ENCODE results near the gene CORO1C.

CORO1C gene

DNA sequence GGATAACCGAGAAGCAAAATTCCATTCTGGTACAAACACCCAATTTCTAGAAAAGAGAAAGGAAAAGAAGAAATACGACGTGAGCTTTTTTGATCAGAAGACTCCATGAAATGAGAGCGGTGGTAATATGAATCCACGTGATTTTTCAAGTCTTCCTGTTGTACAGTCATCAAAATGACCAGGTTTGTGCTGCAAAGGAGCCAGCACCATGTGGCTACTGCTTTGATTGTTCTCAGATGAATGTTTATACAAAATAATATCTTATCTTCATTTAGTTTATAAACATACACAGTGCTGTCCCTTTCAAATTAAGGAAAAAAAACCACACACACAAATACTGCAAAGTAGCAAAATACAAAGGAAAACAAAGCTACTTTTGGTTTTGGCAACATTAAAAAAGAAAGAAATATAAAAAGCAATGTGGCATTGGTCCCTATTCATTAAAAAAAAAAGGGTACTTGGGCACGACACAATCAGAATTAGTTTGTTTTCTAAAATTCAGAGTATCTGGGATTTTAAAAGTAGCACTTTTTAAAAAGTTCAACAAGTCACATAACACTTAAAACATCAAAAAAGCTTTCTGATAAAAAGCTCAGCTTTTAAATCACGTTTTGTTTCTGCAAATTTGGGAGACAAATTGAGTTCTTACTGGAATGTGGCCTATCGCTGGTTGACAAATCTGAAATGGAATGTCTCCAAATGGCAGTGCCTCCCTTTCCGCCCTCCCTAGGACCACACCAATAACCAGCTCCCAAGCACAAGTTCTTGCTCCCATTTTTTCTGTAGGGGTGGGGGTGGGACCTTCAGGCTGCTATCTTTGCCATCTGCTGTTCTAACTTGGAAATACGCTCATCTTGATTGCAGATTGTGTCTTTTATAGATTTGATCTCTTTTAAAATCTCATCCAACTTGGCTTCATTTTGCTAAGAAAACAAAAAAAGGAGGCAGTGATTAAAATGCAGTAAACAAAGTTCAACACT lies 84.4 kb downstream of the CORO1C start:
- DNase-seq: no peak

DNA sequence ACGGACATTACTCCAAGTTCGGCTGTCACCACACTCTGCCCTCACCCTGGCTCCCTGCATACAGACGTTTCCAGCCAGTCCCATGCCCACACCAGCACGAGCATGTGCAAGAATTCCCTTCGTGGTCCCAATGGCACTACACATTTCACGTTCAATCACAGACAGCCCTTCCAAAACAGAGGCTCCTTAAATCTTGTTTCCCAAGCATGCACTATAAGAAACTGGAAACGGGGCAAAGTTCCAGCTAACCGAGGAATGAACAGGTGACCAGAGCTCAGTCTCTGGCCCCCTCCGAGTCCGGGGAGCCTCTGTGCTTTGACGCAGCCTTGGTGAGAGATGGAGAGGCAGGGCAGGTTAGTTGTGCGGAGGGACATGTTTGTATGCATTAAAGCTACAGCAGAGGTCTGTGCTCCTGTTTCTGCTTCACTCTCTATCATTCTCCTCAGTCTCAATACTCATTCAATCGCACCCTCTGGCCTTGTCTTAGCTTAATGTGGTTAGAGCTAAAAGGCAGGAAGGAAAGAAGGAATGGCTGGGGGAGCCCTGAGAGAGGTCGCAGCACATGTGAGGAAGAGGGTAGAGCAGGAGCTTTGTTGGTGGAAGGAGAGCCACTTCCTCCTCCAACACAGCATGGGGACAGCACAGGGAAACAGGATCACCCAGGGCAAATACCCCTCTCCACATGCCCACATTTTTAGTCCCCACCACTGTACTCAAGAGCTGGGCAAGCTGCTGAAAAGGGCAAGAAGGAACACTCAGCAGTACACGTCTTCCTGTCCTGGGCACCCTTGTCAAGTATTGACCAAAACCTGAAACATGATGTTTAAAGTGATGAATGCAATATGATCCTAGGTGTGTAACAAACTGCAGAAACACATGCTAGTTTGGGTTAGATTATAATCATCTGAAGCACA lies 85.4 kb downstream of the CORO1C start:
- no peak for DNase-seq

DNA sequence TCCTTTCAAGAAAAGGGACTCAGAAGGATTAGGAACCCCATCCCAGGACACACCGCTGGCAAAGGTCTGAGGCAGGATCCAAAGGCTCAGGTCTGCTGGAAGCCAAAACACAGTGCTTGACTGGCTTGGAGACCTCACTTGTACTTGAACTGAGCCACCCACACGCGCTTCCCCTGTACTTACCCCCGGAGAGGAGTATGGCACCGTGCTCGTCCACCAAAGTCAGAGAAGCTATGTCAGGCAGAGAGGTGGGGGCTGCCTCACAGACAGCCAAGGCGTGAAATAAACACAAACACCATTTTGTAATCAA lies 86.6 kb downstream of the CORO1C start:
- DNase-seq: no peak

DNA sequence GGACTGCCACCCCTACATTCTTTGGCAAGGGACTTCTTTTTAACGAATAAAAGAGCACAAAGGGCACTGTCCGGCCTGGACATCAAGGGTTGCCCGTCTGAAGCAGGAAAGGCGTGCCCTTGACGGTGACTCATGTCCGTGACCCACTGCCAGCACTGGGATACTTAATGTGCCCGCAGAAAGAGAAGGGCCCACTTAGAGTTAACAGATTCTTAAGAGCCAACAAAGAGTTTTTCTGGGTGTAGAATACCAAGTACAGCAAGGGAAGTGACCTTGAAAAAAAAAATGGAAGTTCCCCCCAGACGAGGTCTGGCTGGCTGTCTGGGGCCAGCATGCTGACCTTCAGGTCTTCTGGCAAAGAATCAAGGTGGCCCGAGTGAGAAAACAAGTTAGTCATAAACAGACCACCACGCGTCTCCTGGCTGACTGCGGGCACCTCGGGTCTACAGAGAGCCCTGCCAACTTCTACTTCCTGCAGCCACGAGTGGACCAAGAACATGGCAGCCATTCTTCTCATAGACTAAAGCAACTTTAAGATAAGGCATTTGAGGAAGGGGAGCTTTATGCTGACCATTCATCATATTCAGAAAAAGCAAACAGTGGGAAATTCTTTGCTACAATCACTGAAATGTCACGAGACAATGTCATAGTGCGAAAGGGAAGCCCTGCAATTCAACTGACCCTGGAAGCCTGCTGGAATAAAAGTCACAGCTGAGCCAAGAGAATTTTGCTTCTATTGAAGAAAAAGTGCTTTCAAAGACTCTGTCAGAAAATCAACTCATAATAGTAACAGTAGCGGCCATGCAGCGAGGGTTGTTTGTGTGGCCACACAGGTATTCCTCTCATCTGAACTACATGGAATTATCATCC lies 87.1 kb downstream of the CORO1C start:
- no peak for DNase-seq

GRCh38 chr12:108642899-108643654 lies 88.2 kb downstream of the CORO1C start:
- DNase-seq: no peak

DNA sequence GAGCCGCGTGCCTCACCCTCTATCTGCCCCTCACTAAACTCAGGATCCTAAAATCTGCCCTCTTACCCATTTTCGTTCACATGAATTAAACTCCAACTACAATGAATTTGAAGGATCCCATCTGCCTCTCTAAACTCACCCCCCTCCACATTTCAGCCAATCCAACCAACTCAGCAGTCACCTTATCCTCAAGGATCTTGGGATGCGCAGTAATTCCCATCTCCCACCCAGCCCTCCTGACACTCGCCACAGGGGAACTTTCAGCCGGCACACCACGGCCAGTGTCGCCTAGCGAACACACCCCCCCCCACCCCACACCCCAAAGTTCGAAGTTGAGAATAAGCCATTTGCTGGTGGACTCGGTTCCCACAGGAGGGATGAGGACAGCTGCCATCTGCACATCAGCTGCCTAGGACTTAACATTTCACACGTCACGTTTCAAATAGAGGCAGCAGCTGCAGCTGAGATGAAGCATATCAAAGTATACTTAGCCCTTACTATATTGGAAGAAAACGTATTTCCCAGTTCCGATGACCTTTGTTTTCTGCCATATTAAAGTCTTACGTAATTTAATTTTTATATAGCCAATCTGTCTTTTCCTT lies 88.9 kb downstream of the CORO1C start:
- no peak for DNase-seq

DNA sequence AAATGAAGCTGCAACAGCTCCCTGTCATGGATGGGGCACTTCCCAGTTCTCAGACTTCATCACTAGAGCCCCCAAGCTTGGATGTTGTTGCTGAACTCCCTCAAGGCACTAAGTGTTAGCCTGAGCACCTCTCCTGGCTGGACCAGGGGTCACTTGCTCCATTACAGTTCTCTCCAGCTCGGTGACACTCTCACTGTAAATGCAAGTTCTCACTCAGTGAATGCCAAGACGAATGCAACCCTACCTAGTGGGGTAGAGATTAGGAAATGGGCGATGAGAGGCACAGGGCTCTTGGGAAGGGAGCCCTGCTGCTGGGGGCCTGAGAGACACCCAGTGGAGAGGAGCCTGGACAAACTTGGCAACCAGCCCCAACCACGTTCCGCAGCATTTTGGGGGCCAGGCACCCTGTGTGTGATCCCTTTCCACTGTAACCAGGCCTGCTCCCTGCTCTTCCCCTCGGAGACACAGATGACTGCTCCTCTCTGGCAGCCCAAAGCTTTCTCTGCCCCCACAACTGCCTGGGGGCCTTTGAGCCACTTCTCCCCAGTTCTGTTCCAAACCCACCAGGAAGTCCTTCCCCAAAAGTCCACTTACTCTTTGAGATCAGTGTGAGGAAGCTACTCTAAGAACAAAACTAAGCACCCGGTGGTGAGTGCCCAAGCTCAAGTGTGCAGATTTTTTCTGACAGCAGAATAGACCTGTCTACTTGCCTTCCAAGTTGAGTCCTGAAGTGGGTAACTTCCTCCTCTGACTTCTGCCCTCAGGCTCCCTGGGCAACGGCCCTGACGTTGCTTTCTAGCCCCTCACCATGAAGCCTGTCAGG lies 89.7 kb downstream of the CORO1C start:
- no peak for DNase-seq

- DNase-seq: peak in 1 of 2 experiments; percentile 7
These were observed 90.4 kb downstream of the CORO1C start for GRCh38 chr12:108640802-108641445.

DNA sequence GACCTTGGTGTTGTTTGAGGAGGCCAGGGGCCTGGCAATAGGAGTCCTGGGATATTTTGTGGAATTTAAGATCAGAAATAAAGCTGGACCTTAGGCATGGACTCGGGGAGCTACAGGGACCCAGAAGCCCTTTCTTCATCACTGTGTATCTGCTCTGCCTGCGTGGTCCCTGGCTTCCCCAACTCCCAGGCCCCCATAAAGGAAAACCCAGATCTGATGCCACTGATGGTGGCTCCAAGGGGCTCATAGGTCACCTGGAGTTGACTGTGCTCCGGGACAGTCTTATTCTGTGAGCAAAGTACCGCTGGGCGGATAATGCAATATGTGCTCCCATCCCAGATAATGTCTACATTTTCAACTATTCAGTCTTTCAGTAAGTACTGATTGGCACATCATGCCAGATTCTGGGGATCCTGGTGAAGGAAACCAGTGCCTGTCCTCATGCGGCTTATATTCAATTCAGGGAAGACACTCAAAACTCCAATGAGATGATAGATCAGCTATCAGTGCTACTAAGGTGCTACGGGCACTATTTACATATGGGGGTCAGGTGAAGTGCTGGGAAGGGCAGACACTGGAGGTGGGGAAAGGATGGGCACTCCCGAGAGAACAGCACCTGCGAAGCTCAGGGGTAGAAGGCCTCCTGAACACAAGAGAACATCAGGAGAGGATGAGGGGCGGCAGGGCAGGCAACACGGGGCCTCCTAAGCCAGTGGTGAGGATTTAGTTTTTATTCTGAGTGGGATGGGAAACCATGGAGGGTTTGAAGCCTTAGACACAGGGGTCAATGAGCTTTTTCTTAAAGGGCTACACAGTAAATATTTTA lies 92.1 kb downstream of the CORO1C start:
- no peak for DNase-seq

DNA sequence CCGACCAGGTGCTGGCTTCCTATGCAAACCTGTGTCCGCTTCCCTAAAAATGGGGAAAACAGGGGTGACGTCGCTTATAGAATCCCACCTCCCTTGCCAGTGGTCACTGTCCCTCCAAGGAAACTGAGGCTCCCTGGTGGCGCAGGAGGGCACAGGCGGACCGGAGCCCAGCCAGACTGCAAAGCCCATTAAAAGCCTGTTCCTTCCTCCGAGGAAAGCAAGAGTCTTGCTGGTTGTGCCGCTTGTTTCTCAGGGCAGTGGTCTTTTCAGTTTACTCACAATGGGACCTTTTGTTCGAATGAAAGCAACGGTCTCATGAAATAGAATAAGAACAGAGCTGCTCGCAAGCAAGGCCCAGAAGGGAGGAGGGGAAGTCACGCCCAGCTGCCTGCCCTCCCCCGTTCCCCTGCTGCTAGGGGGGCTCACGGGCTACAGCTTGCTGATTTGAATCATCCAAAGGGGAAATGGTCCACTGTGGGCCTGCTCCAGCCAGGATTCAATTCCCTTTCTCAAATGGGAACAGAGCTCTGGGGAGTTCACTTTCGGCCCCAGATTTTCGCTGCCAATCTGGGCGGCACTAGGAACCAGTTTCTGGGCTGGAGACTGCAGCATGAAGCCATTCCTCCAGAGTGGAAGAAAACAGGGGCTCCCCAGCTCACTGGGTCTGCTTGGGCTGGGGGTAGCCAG lies 93.0 kb downstream of the CORO1C start:
- peak; percentile 88 to 91 for DNase-seq

- DNase-seq: peak in 1 of 2 experiments; percentile 61
These were observed 93.9 kb downstream of the CORO1C start for GRCh38 chr12:108637222-108637971.

GRCh38 chr12:108635997-108636808 lies 95.1 kb downstream of the CORO1C start:
- DNase-seq: peak in 1 of 2 experiments; percentile 48

DNA sequence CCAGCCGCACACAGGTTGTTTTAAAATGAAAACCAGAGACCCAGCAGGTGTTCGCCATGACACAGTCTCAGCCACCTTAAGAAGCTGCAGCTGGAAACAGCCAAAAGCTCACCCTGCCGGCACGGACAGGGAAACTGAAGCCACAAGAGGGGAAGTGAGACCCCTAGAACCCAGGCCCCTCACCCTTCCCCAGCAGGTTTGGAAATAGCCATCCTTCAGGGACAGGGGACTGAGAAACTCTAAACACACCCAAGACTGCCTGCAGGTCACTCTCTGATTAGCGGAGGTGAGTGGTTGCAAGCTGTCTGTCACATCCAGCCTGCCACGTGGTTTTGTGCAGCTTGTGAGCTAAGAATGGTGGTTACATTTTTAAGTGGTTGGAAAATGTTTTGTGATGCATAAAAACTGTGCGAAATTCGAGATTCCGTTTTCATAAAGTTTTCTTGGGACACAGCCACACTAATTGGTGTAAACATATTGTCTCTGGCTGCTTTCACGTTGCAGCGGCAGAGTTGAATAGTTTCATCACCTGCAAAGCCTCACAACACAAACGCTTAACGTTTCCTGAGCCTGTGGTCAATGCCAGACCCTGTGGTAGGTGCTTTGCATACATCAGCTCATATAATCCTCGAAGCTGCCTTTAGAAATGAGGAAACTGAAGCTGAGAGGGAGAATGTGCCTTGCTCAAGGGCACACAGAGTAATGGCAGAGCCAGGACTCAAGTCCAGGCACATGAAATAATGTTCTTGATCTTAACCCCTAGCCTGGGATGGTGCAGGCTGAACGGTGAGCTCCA lies 95.9 kb downstream of the CORO1C start:
- peak; percentile 90 to 94 for DNase-seq

- DNase-seq: peak in 1 of 2 experiments; percentile 28
These were observed 97.0 kb downstream of the CORO1C start for GRCh38 chr12:108634341-108634751.

DNA sequence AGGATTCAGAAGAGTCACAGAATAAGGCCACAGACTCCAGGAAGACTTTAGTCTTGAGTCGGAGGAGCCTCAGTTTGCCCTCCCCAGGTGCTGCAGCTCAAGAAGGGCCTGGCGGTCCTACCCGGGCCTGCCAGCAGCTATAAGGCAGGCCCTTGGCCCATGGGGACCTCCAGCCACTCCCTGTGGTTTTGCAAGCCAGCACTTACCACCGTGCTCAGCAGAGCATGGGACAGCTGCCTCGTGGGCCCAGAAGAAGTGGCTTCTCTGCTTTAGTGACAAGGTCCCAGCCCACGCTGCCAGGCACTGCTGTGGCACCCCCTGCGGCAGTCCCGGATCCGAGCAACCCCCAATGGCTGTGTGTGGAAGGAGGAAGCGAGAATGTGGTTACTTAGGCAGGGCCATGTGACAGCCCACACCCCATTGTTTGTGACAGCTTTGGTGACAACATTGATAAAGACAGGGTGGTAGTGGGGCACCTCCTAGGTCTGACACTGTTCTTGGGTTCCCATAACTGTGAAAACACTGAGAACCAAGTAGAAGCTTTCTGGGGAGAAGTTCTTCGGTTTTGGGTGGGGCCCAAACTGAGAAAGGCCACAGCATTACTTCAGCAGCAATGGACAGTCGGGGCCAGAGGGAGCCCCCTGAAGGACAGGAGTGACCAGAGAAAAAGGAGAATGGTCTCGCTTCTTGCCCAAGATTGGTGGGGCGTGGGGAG lies 97.6 kb downstream of the CORO1C start, which contains the start of gene SELPLG:
TSS of gene SELPLG (minus strand) at position 361 of the 715 bp plus-strand sequence. CDS start 9,587 bp downstream, outside the sequence.
- DNase-seq: peak in 1 of 2 experiments; percentile 26
